HEK293 (cell line): Measurements from ENCODE around the gene EMB.

Experiments used
- CTCF ChIA-PET: fragments of 350-600 bp; formaldehyde crosslinking; extraction: SDS; loops from one replicate; lab custom pipeline; 2021; ENCODE audit warnings: antibody characterized with exemption; lab: Yijun Ruan, JAX
- POLR2A ChIA-PET: fragments of 300-600 bp; formaldehyde crosslinking; extraction: SDS; loops from one replicate; lab custom pipeline; 2020; ENCODE audit warnings: antibody characterized with exemption, inconsistent platforms; lab: Yijun Ruan, JAX
- H3K27ac ChIP-seq: fragments of 200-500 bp; sonication (Bioruptor generic); 2 replicates; pipeline ENCODE4 v1.5.1; 2014; ENCODE audit warnings: low read depth, low read length, control low read depth, inconsistent platforms; ENCODE audit errors: extremely low read depth
- H3K36me3 ChIP-seq, 2 experiments: fragments of 200-500 bp in 1 of 2; sonication (Bioruptor generic) in 1 of 2; 1 replicate in 1 of 2; 2 replicates in 1 of 2; pipeline ENCODE4 v1.5.1; 2014 to 2017; ENCODE audit warnings: inconsistent platforms in 2 of 2, low read length in 2 of 2; ENCODE audit not compliant: control insufficient read depth in 2 of 2, insufficient read depth in 1 of 2
- H3K4me1 ChIP-seq: fragments of 200-500 bp; sonication (Bioruptor generic); 2 replicates; pipeline ENCODE4 v1.5.1; 2014; ENCODE audit warnings: mild to moderate bottlenecking, low read length, inconsistent platforms; ENCODE audit not compliant: control insufficient read depth, insufficient read depth
- H3K4me3 ChIP-seq: 2 replicates; pipeline ENCODE4 v1.5.1; 2011; ENCODE audit warnings: low read depth, mild to moderate bottlenecking, control low read depth, low read length, moderate library complexity
- H3K9me3 ChIP-seq: fragments of 200-500 bp; sonication (Bioruptor generic); 2 replicates; pipeline ENCODE4 v1.5.1; 2014; ENCODE audit warnings: low read depth, low read length, inconsistent platforms; ENCODE audit not compliant: control insufficient read depth, insufficient read depth
- AEBP2 ChIP-seq: fragments of 450-650 bp; formaldehyde crosslinking; IDR thresholded peaks from 2 replicates; pipeline ENCODE4 v1.5.1; 2016; ENCODE audit warnings: missing biosample characterization, missing genetic modification characterization, borderline replicate concordance
- ELK4 ChIP-seq: IDR thresholded peaks from 2 replicates; pipeline ENCODE4 v1.6.1; 2011; ENCODE audit warnings: mild to moderate bottlenecking, low read depth, low read length, borderline replicate concordance
- KLF7 ChIP-seq: fragments of 450-650 bp; formaldehyde crosslinking; IDR thresholded peaks from 2 replicates; pipeline ENCODE4 v1.5.1; 2016; ENCODE audit warnings: missing biosample characterization, missing genetic modification characterization, borderline replicate concordance
- MZF1 ChIP-seq: fragments of 450-650 bp; formaldehyde crosslinking; IDR thresholded peaks from 2 replicates; pipeline ENCODE4 v1.5.1; 2017; ENCODE audit warnings: missing biosample characterization, missing genetic modification characterization, borderline replicate concordance
- RBAK ChIP-seq: fragments of 450-650 bp; formaldehyde crosslinking; IDR thresholded peaks from 2 replicates; pipeline ENCODE4 v1.5.1; 2016; ENCODE audit warnings: missing biosample characterization, missing genetic modification characterization
- SALL2 ChIP-seq: fragments of 450-650 bp; formaldehyde crosslinking; IDR thresholded peaks from 2 replicates; pipeline ENCODE4 v1.5.0; 2017; ENCODE audit warnings: missing biosample characterization, mild to moderate bottlenecking, missing genetic modification characterization, borderline replicate concordance
- SCRT2 ChIP-seq: fragments of 450-650 bp; formaldehyde crosslinking; IDR thresholded peaks from 2 replicates; pipeline ENCODE4 v1.5.1; 2016; ENCODE audit warnings: missing biosample characterization, missing genetic modification characterization
- YY1 ChIP-seq: fragments of 450-650 bp; formaldehyde crosslinking; IDR thresholded peaks from 2 replicates; pipeline ENCODE4 v1.5.1; 2018; ENCODE audit warnings: missing biosample characterization, missing genetic modification characterization
- ZBTB21 ChIP-seq: fragments of 450-650 bp; formaldehyde crosslinking; IDR thresholded peaks from 2 replicates; pipeline ENCODE4 v1.5.1; 2017; ENCODE audit warnings: missing biosample characterization, missing genetic modification characterization
- ZNF133 ChIP-seq: fragments of 450-650 bp; formaldehyde crosslinking; IDR thresholded peaks from 2 replicates; pipeline ENCODE4 v1.5.1; 2016; ENCODE audit warnings: missing biosample characterization, missing genetic modification characterization
- ZNF223 ChIP-seq: fragments of 450-650 bp; formaldehyde crosslinking; IDR thresholded peaks from 2 replicates; pipeline ENCODE4 v1.5.1; 2016; ENCODE audit warnings: missing biosample characterization, missing genetic modification characterization
- ZNF280D ChIP-seq: fragments of 450-650 bp; formaldehyde crosslinking; IDR thresholded peaks from 2 replicates; pipeline ENCODE4 v1.5.1; 2016; ENCODE audit warnings: missing biosample characterization, missing genetic modification characterization
- ZNF433 ChIP-seq: fragments of 450-650 bp; formaldehyde crosslinking; IDR thresholded peaks from 2 replicates; pipeline ENCODE4 v1.5.1; 2016; ENCODE audit warnings: missing biosample characterization, missing genetic modification characterization, low read depth
- ZNF473 ChIP-seq: fragments of 450-650 bp; formaldehyde crosslinking; IDR thresholded peaks from 2 replicates; pipeline ENCODE4 v1.5.1; 2017; ENCODE audit warnings: missing biosample characterization, missing genetic modification characterization
- ZNF513 ChIP-seq: fragments of 450-650 bp; IDR thresholded peaks from 2 replicates; pipeline ENCODE4 v1.5.1; 2018; ENCODE audit warnings: missing biosample characterization, missing genetic modification characterization
- ZNF530 ChIP-seq: fragments of 450-650 bp; formaldehyde crosslinking; IDR thresholded peaks from 2 replicates; pipeline ENCODE4 v1.5.1; 2016; ENCODE audit warnings: low read depth, missing biosample characterization, missing genetic modification characterization
- ZNF626 ChIP-seq: fragments of 450-650 bp; sonication (Bioruptor Pico); formaldehyde crosslinking; IDR thresholded peaks from 2 replicates; pipeline ENCODE4 v1.5.1; 2018; ENCODE audit warnings: missing biosample characterization, missing genetic modification characterization, inconsistent platforms
- ZNF645 ChIP-seq: fragments of 450-650 bp; formaldehyde crosslinking; IDR thresholded peaks from 2 replicates; pipeline ENCODE4; 2016; ENCODE audit warnings: missing biosample characterization, missing genetic modification characterization
- ZNF658 ChIP-seq: fragments of 450-650 bp; formaldehyde crosslinking; IDR thresholded peaks from 2 replicates; pipeline ENCODE4; 2016; ENCODE audit warnings: missing biosample characterization, missing genetic modification characterization
- ZNF777 ChIP-seq: fragments of 450-650 bp; formaldehyde crosslinking; IDR thresholded peaks from 2 replicates; pipeline ENCODE4 v1.5.1; 2017; ENCODE audit warnings: missing biosample characterization, missing genetic modification characterization, borderline replicate concordance
- TF ChIP-seq, protein P1 (sequence below): fragments of 450-650 bp; formaldehyde crosslinking; IDR thresholded peaks from 2 replicates; pipeline ENCODE4 v1.5.1; 2016; ENCODE audit warnings: missing biosample characterization, missing genetic modification characterization

The EMB gene

GRCh38 chr5:50441493-50441955 is 436 bp upstream of the EMB start (continued):
- no peak for TF ChIP-seq AEBP2 (tag by site-specific recombination)

DNA sequence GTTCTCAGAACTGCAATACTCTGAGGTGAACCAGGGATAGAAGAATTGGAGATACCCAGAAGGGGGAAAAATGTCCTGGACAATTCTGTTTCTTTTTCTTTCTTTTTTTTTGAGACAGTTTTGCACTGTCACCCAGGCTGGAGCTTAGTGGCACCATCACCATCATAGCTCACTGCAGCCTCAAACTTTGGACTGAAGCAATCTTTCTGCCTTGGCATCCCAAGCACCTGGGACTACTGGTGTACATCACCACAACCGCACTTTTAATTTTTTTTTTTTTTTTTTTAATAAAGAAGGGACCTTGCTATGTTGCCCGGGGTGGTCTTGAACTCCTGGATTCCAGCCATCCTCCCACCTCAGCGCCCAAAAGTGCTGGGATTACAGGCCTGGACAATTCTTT is 1.9 kb downstream of the EMB start:
- H3K4me3 ChIP-seq: no peak overlapping the region
- ChIA-PET CTCF (interaction anchor here (0.6 kb wide), 1 partner anchor 554 kb away, joined by 3 read pairs; no protein-coding TSS in a partner anchor), POLR2A (no interaction called here)
- no peaks in the 10 kb centered on the region for H3K9me3 ChIP-seq
- H3K4me1 ChIP-seq: peaks cover 4% of the 10 kb centered on the region
- no peak overlapping the region for H3K27ac ChIP-seq
- no peak for TF ChIP-seq ZNF513
- TF ChIP-seq ZNF473 (tag by site-specific recombination): no peak
- no peak for TF ChIP-seq ELK4
- TF ChIP-seq RBAK (tag by site-specific recombination): no peak
- TF ChIP-seq MZF1 (tag by site-specific recombination): no peak
- no peak for TF ChIP-seq KLF7 (tag by site-specific recombination)
- TF ChIP-seq SCRT2 (tag by site-specific recombination): no peak
- no peak for TF ChIP-seq ZNF658 (tag by site-specific recombination)
- no peak for TF ChIP-seq ZNF626
- no peak for TF ChIP-seq ZNF223 (tag by site-specific recombination)
- no peak for TF ChIP-seq YY1
- TF ChIP-seq ZNF777: no peak
- TF ChIP-seq ZBTB21 (tag by site-specific recombination): no peak
- TF ChIP-seq ZNF645 (tag by site-specific recombination): no peak
- no peak for TF ChIP-seq ZNF133 (tag by site-specific recombination)
- TF ChIP-seq ZNF530 (tag by site-specific recombination): no peak
- TF ChIP-seq SALL2 (tag by site-specific recombination): no peak
- TF ChIP-seq ZNF280D (tag by site-specific recombination): no peak
- TF ChIP-seq, protein P1, sequence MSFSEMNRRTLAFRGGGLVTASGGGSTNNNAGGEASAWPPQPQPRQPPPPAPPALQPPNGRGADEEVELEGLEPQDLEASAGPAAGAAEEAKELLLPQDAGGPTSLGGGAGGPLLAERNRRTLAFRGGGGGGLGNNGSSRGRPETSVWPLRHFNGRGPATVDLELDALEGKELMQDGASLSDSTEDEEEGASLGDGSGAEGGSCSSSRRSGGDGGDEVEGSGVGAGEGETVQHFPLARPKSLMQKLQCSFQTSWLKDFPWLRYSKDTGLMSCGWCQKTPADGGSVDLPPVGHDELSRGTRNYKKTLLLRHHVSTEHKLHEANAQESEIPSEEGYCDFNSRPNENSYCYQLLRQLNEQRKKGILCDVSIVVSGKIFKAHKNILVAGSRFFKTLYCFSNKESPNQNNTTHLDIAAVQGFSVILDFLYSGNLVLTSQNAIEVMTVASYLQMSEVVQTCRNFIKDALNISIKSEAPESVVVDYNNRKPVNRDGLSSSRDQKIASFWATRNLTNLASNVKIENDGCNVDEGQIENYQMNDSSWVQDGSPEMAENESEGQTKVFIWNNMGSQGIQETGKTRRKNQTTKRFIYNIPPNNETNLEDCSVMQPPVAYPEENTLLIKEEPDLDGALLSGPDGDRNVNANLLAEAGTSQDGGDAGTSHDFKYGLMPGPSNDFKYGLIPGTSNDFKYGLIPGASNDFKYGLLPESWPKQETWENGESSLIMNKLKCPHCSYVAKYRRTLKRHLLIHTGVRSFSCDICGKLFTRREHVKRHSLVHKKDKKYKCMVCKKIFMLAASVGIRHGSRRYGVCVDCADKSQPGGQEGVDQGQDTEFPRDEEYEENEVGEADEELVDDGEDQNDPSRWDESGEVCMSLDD: no peak
- no peak for TF ChIP-seq ZNF433 (tag by site-specific recombination)
- H3K36me3 ChIP-seq: no peaks in the 10 kb centered on the region
